ENCODE data around the gene GSS.

GSS gene

GRCh38 chr20:34955231-34956040 is at the start of gene GSS, which contains the start of gene MYH7B:
Gene GSS, minus strand, starts transcription at chr20:34955806. Its CDS starts 3,954 bp downstream, at chr20:34951852.
Gene MYH7B, plus strand, starts transcription at chr20:34955868. Its CDS starts 22,138 bp downstream, at chr20:34978006.
- peak; percentile 99 for DNase-seq (ENCODE audit: low spot score)

- DNase-seq (ENCODE audit: low spot score) = no peak
Observed at GRCh38 chr20:35004749-35005462, 49.3 kb upstream of the GSS start.

- no peak for DNase-seq (ENCODE audit: low spot score)
Observed at GRCh38 chr20:35004051-35004725, 48.6 kb upstream of the GSS start.

- DNase-seq (ENCODE audit: low spot score) = no peak
Observed at GRCh38 chr20:35003211-35004031, 47.8 kb upstream of the GSS start.

- no peak for DNase-seq (ENCODE audit: low spot score)
Observed at GRCh38 chr20:35002426-35003210, 47.0 kb upstream of the GSS start.

GRCh38 chr20:35001596-35002362 is 46.2 kb upstream of the GSS start:
- DNase-seq (ENCODE audit: low spot score) = no peak

GRCh38 chr20:35000922-35001595 is 45.5 kb upstream of the GSS start:
- DNase-seq (ENCODE audit: low spot score) = no peak

- DNase-seq (ENCODE audit: low spot score) = no peak
Observed at GRCh38 chr20:35000311-35000921, 44.8 kb upstream of the GSS start.

GRCh38 chr20:34999782-35000181 is 44.2 kb upstream of the GSS start:
- no peak for DNase-seq (ENCODE audit: low spot score)

- DNase-seq (ENCODE audit: low spot score) = no peak
Observed at GRCh38 chr20:34999021-34999451, 43.4 kb upstream of the GSS start.

- DNase-seq (ENCODE audit: low spot score) = no peak
Observed at GRCh38 chr20:34998331-34998950, 42.8 kb upstream of the GSS start.

- no peak for DNase-seq (ENCODE audit: low spot score)
Observed at GRCh38 chr20:34997774-34998173, 42.2 kb upstream of the GSS start.

- DNase-seq (ENCODE audit: low spot score) = no peak
Observed at GRCh38 chr20:34997131-34997561, 41.5 kb upstream of the GSS start.

GRCh38 chr20:34996243-34997028 is 40.8 kb upstream of the GSS start:
- DNase-seq (ENCODE audit: low spot score) = no peak

- no peak for DNase-seq (ENCODE audit: low spot score)
Observed at GRCh38 chr20:34995696-34996095, 40.1 kb upstream of the GSS start.

- DNase-seq (ENCODE audit: low spot score) = no peak
Observed at GRCh38 chr20:34995192-34995591, 39.6 kb upstream of the GSS start.

- no peak for DNase-seq (ENCODE audit: low spot score)
Observed at GRCh38 chr20:34994509-34995131, 39.0 kb upstream of the GSS start.

Measured in left forelimb (tissue), 1 donor.